Nephron (organoid): Measurements from ENCODE around the gene THOC6.
"Not testable (repeated sequence)": the region's sequence is repeated elsewhere in the genome, so short reads cannot be mapped to it uniquely, and the experiment has no call there.

Experiments
- H3K27ac Mint-ChIP-seq, 3 experiments: 2 replicates each; pipeline ENCODE4 v1.8.0; 2020; ENCODE audit warnings: mixed read lengths in 3 of 3, mild to moderate bottlenecking in 2 of 3, moderate library complexity in 1 of 3
- H3K27me3 Mint-ChIP-seq: 2 replicates; pipeline ENCODE4 v1.8.0; 2021; ENCODE audit warnings: low read depth, mild to moderate bottlenecking, moderate library complexity, mixed read lengths
- H3K36me3 Mint-ChIP-seq: 2 replicates; pipeline ENCODE4 v1.8.0; 2020; ENCODE audit warnings: low read depth, mixed read lengths
- H3K4me1 Mint-ChIP-seq: 2 replicates; pipeline ENCODE4 v1.8.0; 2020; ENCODE audit warnings: mixed read lengths
- H3K4me3 Mint-ChIP-seq, 3 experiments: 2 replicates each; pipeline ENCODE4 v1.8.0; 2020; ENCODE audit warnings: mild to moderate bottlenecking in 3 of 3, mixed read lengths in 3 of 3, moderate library complexity in 2 of 3
- H3K9me3 Mint-ChIP-seq: 2 replicates; pipeline ENCODE4 v1.8.0; 2020; ENCODE audit warnings: mixed read lengths
- TF ChIP-seq, protein P1 (sequence below), 3 experiments: fragments of 200-600 bp; sonication (generic); IDR thresholded peaks; one replicate each; pipeline ENCODE4 v1.5.0; 2021; ENCODE audit warnings: antibody characterized with exemption in 3 of 3; ENCODE audit not compliant: unreplicated experiment in 3 of 3

THOC6 gene

DNA sequence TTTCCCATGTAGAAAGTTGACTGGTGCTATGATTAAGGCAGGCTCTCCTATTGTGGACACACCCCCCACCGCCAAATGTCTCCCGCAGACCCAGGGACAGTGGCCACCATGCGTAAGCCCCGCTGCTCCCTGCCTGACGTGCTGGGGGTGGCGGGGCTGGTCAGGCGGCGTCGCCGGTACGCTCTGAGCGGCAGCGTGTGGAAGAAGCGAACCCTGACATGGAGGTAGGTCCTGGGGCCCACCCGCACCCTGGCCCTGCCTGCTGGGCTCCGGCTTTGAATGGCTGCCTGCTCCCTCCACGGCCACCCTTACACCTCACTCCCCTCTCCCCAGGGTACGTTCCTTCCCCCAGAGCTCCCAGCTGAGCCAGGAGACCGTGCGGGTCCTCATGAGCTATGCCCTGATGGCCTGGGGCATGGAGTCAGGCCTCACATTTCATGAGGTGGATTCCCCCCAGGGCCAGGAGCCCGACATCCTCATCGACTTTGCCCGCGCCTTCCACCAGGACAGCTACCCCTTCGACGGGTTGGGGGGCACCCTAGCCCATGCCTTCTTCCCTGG, 26.2 kb downstream of the THOC6 start:
- no peak overlapping the region for H3K27ac Mint-ChIP-seq
- TF ChIP-seq, protein P1, sequence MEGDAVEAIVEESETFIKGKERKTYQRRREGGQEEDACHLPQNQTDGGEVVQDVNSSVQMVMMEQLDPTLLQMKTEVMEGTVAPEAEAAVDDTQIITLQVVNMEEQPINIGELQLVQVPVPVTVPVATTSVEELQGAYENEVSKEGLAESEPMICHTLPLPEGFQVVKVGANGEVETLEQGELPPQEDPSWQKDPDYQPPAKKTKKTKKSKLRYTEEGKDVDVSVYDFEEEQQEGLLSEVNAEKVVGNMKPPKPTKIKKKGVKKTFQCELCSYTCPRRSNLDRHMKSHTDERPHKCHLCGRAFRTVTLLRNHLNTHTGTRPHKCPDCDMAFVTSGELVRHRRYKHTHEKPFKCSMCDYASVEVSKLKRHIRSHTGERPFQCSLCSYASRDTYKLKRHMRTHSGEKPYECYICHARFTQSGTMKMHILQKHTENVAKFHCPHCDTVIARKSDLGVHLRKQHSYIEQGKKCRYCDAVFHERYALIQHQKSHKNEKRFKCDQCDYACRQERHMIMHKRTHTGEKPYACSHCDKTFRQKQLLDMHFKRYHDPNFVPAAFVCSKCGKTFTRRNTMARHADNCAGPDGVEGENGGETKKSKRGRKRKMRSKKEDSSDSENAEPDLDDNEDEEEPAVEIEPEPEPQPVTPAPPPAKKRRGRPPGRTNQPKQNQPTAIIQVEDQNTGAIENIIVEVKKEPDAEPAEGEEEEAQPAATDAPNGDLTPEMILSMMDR (IDR thresholded peaks at IDR 0.05; ENCODE audit: unreplicated experiment in 3 of 3), result no peak
- H3K9me3 Mint-ChIP-seq, result no peaks in the 10 kb centered on the region
- no peak overlapping the region for H3K4me3 Mint-ChIP-seq
- H3K4me1 Mint-ChIP-seq, result no peaks in the 10 kb centered on the region
- H3K36me3 Mint-ChIP-seq, result no peaks in the 10 kb centered on the region
- H3K27me3 Mint-ChIP-seq, result peaks cover 66% of the 10 kb centered on the region

DNA sequence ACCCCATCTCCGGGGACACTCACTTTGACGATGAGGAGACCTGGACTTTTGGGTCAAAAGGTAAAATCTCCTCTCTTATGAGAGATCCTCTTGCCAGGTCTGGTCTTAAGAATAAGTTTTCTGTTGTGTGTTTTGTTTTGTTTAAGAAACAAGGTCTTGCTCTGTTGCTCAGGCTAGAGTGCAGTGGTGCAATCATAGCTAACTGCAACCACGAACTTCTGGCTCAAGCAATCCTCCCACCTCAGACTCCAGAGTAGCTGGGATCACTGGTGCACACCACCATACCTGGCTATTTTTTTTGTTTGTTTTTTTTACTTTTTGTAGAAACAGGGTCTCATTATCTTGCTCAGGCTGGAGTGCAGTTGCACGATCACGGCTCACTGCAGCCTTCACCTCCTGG, 26.7 kb downstream of the THOC6 start:
- TF ChIP-seq, protein P1 (IDR thresholded peaks at IDR 0.05; ENCODE audit: unreplicated experiment in 3 of 3), result no peak
- H3K4me3 Mint-ChIP-seq, result no peak overlapping the region
- H3K27me3 Mint-ChIP-seq, result peaks cover 63% of the 10 kb centered on the region
- H3K4me1 Mint-ChIP-seq, result no peaks in the 10 kb centered on the region
- no peak overlapping the region for H3K27ac Mint-ChIP-seq
- H3K36me3 Mint-ChIP-seq, result no peaks in the 10 kb centered on the region
- no peaks in the 10 kb centered on the region for H3K9me3 Mint-ChIP-seq

DNA sequence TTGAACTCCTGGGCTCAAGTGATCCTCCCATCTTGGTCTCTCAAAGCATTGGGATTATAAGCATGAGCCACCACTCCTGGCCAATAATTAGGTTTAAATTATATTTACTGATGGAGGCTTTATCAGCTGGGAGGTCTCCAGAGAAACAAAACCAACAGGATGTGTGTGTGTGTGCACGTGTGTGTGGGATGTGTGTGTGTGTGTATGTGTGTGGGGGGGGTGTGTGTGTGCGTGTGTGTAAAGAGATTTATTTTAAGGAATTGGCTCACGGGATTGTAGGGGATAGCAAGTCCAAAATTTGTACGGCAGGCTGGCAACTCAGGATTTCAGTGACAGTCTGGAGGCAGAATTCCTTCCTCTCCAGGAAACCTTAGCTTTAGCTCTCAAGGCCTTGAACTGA, 27.2 kb downstream of the THOC6 start:
- no peaks in the 10 kb centered on the region for H3K4me1 Mint-ChIP-seq
- no peaks in the 10 kb centered on the region for H3K36me3 Mint-ChIP-seq
- H3K9me3 Mint-ChIP-seq, result no peaks in the 10 kb centered on the region
- TF ChIP-seq, protein P1 (IDR thresholded peaks at IDR 0.05; ENCODE audit: unreplicated experiment in 3 of 3), result no peak
- H3K27ac Mint-ChIP-seq, result no peak overlapping the region
- H3K4me3 Mint-ChIP-seq, result peak overlapping the region in 1 of 3 experiments; percentile 25
- peaks cover 62% of the 10 kb centered on the region for H3K27me3 Mint-ChIP-seq

DNA sequence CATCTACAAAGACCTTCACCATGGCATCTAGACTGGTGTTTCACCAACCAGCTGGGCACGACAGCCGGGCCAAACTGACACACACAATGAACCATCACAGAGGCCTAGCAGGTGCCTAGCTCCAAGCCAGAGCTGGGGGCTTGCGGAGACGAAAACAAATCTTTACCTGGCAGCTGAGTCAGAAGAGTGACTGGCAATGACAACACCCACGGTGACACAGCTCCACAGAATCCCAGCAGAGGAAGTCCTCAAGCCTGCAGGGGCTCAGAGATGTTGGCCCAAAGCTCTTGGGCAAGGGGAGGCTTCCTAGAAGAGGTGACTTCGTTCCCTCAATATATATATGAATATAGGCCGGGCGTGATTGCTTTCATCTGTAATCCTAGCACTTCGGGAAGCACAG, 27.7 kb downstream of the THOC6 start:
- TF ChIP-seq, protein P1 (IDR thresholded peaks at IDR 0.05; ENCODE audit: unreplicated experiment in 3 of 3), result no peak
- Mint-ChIP-seq H3K9me3 (no peaks in the 10 kb centered on the region), H3K27me3 (peaks cover 62% of the 10 kb centered on the region), H3K4me3 (no peak overlapping the region), H3K36me3 (no peaks in the 10 kb centered on the region), H3K4me1 (no peaks in the 10 kb centered on the region), H3K27ac (no peak overlapping the region)

DNA sequence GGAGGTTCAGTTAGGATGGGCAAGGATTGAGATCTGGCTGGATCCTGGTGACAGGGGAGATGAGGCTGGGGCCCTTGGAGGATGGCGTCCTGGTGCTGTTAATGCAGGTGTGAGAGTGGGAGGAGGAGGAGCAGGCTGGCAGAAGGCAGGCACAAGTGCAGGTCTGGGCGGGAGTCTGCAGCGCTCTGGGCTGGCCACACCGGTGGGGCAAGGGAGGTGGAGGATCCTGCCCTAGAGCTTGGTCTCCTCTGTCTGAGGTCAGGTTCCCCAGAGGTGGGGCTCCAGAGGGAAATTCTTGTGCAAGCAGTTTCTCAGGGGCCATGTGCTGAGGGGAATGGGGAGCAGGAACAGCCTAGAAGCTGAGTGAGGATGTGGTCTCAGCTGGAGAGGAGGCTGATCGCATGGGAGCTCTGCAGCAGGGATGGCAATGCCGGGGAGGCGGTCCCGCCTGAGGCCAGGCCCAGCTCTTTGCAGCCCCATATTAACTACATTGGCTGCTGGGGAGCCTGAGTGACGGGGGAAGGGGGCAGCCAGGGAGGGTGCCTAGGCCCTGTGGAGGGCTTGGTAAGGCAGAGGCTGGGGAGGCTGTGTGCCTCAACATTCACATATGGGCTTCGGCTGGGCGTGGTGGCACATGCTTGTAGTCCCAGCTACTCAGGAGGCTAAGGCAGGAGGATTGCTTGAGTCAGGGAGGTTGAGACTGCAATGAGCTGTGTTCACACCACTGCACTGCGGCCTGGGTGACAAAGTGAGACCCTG, 28.9 kb downstream of the THOC6 start:
- not testable (repeated sequence) for H3K27ac Mint-ChIP-seq, H3K4me3 Mint-ChIP-seq, H3K9me3 Mint-ChIP-seq, H3K4me1 Mint-ChIP-seq, H3K36me3 Mint-ChIP-seq
- H3K27me3 Mint-ChIP-seq, result peaks cover 52% of the 10 kb centered on the region

DNA sequence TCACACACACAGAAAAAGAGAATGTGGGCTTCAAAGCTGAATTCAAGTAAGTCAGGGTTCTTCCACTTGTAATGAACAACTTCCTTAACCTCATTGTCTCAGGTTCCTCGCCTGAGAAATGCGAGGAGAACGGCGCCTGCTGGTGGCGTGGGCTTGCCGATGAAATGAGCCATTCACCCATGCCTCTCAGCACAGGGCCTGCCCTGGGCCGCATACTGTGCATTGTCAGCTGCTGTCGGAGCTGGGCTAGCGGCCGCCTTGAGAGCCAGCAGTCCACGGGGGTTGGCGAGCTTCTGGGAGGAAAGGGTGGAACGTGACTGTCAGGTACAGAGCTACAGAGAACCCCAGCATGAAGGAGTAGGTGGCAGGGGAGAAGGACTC, 29.5 kb downstream of the THOC6 start:
- not testable (repeated sequence) for H3K9me3 Mint-ChIP-seq, H3K36me3 Mint-ChIP-seq, H3K4me3 Mint-ChIP-seq, H3K27ac Mint-ChIP-seq, H3K4me1 Mint-ChIP-seq
- H3K27me3 Mint-ChIP-seq, result peaks cover 46% of the 10 kb centered on the region
